ENCODE data around the gene MRPS2.

Gene MRPS2

DNA sequence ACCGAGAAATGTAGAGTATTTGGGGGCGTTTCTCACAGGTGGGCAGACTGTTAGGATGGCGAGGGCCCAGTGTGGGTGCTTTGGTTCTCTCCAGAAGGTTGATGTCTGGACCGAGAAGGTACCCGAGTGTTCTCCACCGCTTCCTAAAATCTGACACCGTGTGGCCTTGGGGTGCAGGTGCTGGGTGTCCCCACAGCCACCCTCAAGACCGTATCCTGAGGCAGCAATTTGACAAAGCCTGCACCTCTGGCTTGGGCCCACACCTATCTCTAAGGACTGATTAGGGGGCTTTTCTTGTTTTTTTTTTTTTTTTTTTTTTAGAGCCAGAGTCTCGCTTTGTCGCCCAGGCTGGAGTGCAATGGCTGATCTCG is 19.6 kb upstream of the MRPS2 start:
- no peak for DNase-seq

GRCh38 chr9:135482015-135482754 is 18.3 kb upstream of the MRPS2 start:
- no peak for DNase-seq

GRCh38 chr9:135484460-135485277 is 15.8 kb upstream of the MRPS2 start:
- no peak for DNase-seq

DNA sequence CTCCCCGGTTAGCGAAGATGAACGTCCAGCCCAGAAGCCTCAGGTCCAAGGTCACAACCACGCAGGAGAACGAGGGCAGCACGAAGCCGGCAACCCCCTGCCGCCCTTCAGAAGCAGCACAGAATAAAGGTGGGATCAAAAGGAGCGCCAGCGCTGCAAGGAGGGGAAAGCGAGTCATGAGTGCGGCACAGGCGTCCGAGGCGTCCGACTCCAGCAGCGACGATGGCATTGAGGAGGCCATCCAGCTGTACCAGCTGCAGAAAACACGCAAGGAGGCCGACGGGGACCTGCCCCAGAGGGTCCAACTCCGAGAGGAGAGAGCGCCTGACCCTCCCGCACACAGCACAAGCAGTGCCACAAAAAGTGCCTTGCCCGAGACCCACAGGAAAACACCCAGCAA is 15.1 kb upstream of the MRPS2 start:
- DNase-seq = no peak

- DNase-seq = no peak
These were observed 14.7 kb upstream of the MRPS2 start for GRCh38 chr9:135485832-135486231.

- DNase-seq = no peak
These were observed 14.0 kb upstream of the MRPS2 start for GRCh38 chr9:135486267-135487065.

GRCh38 chr9:135487281-135488012 is 13.0 kb upstream of the MRPS2 start:
- DNase-seq = no peak

GRCh38 chr9:135488013-135488330 is 12.5 kb upstream of the MRPS2 start:
- DNase-seq = no peak

DNA sequence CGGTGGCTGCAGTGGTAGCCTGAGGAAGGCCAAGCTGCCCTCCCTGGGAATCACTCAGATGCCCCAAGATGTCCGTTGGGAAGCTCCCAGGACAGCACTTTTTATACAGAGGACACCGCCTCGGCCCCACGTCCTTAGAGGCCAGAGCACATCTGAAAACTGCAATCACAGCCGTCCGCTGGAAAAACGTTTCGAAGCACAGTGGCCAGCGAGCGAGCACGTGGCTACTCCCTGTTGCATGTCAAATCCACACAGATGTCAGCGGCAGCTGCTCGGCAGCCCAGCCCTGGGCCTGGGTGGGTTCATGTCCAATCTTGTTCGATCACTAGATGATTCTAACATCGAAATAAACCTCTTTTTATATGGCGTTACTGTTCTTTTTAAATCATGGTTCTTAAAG is 12.0 kb upstream of the MRPS2 start:
- DNase-seq = no peak

DNA sequence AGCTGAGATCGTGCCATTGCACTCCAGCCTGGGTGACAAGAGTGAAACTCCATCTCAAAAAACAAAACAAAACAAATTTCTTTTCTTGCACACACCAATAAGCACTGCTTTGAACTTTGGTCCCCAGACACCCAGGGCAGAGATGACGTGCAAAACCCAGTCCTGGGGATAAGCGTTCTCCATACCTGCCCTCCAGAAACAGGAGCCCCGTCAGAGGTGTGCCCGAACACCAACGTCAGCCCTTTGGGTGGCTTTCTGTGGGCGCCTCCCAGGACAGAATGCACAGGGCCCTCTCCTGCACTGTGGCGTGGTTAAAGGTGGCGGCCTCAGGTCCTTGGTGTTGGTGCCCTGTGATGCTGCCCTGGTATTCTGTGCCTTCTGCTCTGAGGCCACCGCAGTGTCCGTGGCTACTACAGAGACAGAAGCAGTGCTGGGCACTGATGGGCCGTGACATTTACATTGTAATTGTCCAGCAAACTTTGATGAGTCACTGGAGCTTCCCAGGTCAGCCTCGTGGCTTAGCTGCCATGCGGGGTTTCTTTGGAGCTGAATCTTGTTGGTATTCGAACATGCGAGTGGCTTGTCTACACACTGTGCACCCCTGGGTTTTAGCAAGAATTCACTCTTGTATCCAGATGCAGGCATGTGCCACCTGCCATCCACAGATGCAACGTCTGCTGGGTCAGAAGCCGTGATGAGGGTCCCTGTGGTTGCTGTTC is 11.1 kb upstream of the MRPS2 start:
- no peak for DNase-seq

GRCh38 chr9:135490166-135490870 is 10.2 kb upstream of the MRPS2 start:
- no peak for DNase-seq

DNA sequence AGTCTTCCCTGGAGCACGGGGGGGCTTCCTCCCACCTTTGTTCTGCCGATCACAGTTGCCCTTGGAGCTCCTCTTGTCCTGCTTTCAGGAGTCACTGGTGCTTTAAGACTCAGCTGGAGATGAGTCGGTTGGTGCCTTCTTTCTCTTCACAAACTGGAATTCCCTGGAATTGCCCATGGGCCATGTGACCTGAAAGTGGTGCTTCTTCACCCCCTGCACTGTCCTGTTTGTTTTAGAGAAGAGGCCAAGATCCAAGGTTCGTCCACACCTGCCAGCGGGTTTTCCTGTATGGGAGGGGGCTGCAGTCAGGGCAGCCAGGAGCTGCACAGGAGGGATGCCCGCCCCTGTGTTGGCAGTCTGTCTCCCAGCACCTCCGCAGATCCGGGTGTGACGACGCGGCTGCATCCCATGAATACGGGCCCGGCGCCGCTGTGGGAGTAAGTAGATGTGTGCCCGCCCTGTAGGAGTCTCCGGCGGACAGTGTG is 9.5 kb upstream of the MRPS2 start:
- DNase-seq = no peak

- no peak for DNase-seq
These were observed 8.7 kb upstream of the MRPS2 start for GRCh38 chr9:135491764-135492163.

DNA sequence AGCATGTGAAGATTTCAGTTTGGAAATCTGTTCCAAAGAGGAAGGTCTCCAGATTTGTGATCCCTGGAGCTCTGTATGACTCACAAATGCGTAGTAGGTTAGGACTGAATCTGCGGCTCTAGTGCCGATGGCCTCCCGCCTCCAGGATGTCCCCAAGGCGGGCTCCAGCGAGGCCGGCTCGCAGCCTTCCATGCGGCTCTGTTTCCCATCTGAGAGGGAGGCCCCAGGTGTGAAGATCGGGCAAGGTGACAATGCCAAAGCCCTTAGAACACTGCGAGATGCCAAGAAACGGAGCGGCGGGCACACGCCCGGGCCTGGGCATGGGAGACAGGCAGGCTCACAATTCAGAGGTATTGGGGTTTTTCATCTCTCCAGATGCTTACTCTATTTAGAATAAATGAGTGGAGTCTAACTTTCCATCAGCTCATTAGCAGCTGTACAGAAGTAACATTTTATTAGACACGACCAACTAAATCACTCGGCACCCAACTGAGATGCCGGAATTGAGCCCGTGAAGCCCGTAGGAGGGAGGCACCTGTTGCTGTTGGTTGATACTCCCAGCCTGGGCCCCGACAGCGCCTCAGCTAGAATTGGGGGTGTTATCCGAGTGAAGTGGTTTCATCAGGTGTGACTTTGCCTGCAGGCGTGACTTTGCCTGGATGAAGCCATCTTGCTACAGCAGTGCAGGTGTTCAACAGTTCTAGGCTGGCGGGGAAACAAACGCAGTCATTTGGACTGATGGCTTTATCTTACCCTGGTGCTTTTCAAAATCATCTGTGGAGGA is 7.4 kb upstream of the MRPS2 start:
- DNase-seq = no peak

DNA sequence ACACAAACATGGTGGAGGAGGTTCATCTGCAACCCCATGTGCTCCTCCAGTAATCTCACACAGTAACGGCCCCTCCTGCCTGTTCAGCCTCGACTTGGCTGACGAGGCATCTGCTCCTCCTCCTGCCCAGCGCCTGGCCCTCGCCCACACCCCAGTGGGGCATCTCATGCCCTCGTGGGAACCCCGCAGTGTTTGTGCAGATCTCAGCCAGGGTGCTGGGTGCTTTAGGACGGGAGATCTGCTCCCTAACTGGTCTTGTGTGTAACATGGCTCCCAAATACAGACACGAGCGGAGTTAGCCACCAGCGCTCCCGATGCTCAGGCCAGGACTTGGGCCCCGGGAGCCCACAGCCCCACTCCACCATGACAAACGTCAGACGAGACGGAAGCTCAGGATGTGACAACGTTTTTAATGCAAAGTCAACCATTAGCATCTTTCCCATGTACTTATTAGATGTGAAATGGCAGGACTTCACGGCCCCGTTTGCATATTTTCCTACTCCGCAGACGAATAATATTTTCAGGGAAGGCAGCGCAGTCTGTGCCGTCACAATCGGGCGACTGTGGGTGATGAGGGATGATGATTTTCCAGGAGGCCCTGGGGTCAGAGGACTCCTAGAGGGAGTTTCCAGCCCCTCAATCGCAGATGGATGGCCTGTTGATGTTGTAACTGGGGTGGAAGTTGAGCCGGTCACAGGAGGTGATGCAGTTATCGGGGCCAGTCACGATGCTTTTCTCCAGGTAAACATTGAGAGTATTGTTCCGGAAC is 5.5 kb upstream of the MRPS2 start:
- DNase-seq = no peak

- DNase-seq = no peak
These were observed 1.9 kb upstream of the MRPS2 start for GRCh38 chr9:135498381-135499126.

DNA sequence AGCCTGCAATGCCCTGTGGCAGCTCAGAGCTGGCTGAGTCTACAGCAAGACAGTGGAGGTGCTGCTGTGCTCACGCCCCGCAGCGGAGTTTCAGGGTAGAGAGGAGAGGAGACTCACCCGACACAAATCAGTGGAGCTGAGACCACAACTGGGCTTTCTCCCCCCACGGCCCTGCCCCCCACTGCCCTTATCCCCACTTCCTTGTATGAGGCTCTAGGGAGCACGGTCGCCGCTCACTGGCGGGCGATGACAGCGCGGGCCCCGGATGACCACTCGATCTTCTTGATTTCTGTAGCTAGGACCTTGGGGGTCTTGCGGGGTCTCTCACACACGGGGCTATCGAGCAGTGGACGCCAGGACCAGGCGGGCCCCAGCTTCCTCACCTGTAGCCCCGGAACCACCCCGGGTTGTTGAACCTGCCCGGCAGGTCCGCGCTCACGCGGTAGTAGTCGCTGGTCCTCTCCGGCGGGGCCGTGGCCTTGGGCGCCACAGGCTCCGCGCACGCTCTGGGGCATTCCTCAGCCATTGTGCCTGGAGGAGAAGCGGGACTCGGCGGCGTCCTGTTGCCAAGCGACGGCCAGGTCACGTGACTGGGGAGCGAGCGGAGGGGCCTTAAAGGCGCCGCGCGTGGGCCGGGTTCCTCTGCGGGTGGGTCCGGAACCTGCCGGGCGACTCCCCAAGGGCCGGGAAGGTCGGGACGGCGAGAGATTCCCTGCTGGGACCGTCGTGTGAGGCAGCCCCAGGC is 984 bp upstream of the MRPS2 start:
- DNase-seq = peak; percentile 94

DNA sequence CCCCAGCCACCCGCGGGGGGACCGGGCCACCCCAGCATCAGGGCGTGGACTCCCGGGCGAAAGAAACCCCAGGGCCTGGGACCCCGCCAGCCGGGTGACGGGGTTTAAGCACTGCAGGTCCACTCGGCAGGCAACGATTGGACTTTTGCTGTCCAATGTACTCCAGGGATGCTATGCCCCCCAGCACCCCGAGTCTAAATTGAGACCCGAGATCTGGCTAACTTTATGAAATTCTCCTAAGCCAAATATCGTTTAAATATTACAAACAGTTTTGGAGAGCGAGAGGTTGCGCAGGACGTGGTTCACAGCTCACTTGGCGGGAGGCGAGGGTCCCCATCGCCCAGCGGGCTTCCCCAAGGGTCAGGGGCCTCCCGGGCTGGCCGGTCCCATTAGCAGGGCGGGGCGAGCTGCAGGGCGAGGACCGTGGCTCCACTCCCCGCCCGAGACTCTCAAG is 384 bp upstream of the MRPS2 start:
- no peak for DNase-seq

Measured in femur (tissue), 1 donor.